HuH-7 (cell line): ENCODE results near the gene AEN.
"Not testable (repeated sequence)": the region's sequence is repeated elsewhere in the genome, so short reads cannot be mapped to it uniquely, and the experiment has no call there.

ENCODE experiments used
- DNase-seq: peaks from one replicate; pipeline ENCODE4 v3.0.0; 2011; ENCODE audit warnings: low spot score

The AEN gene

DNA sequence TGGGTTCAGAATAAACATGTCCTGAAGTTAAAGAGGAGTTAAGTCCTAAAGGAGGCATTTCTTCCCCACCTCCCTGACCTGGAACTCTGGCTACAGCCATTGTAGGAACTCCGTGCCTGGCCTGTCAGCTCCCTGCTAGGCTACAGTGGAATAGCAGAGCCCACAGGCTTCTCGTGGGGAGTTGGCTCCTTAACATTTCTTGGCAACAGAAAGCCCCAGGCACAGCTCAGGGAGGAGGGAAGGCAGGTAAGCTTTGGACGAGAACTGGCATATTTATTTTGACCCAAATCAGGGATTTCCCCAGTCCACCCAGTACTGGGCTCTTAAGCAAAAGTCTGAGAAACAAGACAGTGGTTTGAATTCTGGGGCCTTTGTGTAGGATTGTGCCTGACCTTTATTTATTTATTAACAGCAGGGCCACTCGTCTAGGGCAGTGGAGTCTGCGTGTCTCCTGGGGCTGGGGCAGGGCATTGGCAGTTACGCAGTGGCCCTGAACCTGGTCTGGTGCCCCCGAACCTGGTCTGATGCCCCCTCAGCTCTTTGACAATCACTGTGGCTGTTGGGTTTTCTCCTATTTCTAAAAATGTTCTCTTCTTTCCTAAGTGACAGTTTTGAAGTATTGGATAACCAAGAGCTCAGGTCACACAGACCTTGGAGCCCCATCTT, 9.8 kb downstream of the AEN start:
- DNase-seq = no peak

DNA sequence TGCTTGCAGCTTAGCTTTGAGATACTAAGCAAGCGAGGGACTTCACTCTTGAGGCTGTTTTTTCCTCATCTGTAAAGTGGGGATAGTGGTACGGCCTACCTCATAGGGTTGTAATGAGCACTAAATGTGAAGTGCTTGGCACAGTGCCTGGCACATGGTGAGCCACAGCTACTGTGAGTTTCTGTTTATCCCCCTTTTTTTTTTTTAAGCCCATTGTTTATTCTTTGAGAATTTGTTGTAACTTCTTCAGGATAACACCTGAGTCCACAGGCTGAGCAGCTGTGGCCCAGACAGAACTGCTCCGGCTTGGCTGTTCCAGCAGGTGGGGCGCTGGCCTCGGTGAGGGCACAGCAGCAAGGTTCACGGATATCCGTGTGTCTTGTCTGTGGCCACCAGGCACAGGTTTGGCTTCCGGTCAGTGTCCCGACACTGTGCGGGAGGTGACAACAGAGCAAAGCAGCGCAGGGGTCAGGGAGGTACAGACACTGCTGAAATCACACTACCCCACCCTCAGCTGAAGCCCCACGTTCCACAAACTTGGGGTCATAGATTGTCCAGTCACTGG, 10.4 kb downstream of the AEN start:
- no peak for DNase-seq

DNA sequence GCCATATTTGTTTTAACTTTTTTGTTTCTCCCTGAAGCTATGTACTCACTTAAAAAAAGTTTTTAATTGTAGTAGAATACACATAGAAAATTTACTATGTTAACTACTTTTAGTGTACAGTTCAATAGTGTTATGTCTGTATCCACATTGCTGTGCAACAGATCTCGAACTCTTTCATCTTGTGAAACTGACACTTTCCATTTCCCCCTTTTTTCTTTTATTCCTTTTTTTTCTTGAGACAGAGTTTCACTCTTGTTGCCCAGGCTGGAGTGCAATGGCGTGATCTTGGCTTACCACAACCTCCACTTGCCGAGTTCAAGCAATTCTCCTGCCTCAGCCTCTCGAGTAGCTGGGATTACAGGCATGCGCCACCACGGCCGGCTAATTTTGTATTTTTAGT, 11.7 kb downstream of the AEN start:
- not testable (repeated sequence) for DNase-seq

DNA sequence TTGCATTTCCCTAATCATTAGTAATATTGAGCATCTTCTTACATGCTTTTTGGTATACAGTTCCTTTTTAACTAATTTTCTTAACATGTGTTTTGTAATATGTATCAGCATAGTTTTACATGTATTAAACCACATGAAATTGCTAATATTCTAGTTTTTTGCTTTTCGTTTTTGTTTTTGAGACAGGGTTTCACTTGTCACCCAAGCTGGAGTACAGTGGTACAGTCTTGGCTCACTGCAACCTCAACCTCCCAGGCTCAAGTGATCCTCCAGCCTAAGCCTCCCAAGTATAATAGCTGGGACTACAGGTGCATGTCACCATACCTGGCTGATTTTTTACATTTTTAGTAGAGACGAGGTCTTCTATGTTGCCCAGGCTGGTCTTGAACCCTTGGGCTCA, 13.3 kb downstream of the AEN start:
- no peak for DNase-seq

DNA sequence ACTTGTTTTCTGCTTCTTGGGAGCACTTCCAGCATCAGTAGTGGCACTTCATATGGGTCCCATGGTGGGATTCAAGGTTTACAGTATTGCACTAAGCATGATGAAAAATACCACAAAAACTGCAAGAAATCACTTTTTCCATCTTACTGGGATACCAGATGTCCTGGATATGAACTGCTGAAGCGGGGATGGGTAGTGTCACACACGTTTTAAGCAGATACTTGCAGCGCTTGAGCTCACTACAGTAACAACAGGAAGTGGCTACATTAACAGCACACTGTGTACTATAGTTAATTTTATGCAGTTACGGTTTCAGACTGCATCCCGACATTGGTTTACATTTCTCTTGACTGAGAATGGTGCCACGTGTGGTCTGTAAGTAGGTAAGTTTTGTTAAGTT, 14.2 kb downstream of the AEN start:
- DNase-seq = no peak

GRCh38 chr15:88636050-88636449, 14.9 kb downstream of the AEN start:
- DNase-seq = no peak

GRCh38 chr15:88636654-88637053, 15.5 kb downstream of the AEN start:
- DNase-seq = no peak

- DNase-seq = no peak
Measured at GRCh38 chr15:88637436-88637835, 16.3 kb downstream of the AEN start.

DNA sequence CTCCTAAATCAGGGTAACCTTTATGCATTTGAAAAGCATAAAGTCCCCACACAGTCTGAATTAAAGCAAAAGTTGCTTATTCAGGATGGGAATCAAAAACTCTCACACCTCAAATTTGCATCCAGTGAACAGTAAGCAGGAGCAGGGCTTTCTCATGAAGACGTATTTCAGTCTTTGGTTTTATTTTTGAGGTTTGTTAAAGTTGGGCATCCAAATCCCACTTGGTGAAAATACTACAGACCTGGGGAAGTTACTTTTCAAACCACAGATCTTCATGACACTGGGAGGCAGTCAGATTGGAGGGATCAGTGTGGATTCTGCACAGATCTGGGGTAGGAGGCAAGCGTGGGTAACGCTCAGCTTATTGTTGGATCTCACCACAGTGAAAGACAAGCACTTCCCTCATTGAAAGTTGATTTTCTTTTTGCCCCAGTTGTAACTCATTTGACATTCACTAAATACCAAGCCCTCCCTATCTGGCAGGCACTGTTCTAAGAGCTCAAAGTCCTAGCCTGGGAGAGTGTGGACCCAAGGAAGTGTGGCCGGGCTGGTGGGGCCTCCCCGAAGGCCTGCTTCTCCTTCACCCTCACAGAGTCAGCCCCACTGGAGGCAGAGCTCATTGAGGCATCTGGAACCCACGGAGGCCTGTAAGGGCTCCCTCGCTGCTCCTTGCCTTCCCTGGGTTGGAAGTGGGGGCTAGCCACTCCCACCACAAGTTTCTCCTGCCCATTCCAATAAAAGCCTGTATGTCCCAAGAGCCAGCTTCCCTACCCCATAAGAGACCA, 16.9 kb downstream of the AEN start:
- no peak for DNase-seq

- DNase-seq = peak; percentile 93
Measured at GRCh38 chr15:88638626-88639372, 17.7 kb downstream of the AEN start, which contains the start of gene ISG20. Gene ISG20 (plus strand): TSS chr15:88639016. CDS start chr15:88639367, 351 bp downstream.

DNA sequence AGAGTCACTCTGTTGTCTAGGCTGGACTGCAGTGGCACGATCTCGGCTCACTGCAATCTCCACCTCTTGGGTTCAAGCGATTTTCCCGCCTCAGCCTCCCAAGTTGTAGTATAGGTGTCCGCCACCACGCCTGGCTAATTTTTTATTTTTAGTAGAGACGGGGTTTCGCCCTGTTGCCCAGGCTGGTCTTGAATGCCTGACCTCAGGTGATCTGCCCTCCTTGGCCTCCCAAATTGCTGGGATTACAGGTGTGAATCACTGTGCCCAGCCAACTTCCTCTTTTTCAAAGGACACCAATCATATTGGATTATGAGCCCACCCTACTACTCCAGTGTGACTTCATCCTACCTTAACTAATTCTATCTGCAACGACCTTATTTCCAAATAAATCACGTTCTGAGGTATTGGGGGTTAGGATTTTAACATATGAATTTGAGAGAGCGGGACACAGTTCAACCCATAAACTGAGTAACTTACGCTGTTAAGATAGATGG, 20.9 kb downstream of the AEN start:
- DNase-seq = no peak

GRCh38 chr15:88642514-88642913, 21.4 kb downstream of the AEN start:
- DNase-seq = not testable (repeated sequence)

DNA sequence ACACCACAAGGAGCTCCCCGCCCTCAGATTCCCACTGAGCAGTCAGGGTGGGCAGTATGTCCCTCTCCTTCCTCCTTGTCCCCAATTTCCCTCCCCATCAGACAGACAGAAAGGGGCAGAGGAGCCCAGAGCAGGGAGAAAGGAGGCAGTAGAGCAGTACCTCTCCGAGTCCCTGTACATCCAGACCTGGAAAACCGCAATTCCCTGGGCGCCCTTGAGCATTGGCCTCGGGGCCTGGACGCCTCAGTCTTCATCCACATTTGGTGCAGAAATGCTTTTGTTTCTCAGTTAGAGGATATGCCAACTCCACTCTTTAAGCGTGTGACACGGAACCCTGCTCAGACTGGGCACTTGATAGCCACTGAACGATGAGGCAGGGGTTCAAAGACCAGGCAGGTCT, 23.6 kb downstream of the AEN start:
- DNase-seq = no peak

DNA sequence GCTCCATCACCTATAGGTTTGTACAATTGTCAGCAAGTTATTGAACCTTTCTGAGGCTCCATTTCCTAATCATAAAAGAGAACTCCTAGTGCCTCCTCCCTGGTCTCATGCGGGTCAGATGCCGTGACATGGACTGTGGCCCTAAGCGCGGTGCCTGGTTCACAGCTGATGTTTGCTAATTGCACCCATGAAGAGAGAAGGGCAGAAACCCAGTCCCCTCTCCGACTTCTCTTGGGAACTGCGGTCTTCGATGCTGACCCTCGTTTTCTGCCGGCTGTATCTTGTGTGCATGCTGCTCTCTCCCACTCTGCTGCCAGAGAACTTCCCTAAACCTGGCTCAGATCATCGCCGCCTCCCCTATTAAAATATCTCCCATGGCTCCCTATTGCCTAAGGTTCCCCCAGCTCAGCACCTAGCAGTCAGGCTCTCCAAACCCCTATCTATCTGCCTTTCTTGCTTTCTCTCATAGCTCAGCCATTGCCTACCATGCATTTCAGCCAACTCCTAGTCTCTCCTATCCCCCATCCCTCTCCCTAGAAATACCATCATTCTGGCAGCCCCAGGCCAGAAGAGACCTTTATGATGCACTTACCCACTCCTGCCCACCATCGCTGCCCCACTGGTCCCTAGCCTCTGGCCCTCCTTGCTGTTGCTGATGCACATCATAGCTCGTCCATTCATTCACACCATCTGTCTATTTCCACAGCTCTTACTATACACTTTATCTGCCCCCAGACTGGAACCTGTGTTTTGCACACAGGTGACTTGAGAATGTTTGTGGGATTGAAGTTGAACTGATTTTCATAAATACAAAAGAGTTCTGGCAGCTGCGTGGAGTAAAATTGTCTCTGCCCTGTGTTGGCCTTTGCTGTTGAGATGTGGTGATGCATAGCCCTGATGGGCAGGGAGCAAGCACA, 24.3 kb downstream of the AEN start:
- no peak for DNase-seq

- no peak for DNase-seq
Measured at GRCh38 chr15:88646088-88646405, 24.9 kb downstream of the AEN start.

- no peak for DNase-seq
Measured at GRCh38 chr15:88646951-88647350, 25.8 kb downstream of the AEN start.

DNA sequence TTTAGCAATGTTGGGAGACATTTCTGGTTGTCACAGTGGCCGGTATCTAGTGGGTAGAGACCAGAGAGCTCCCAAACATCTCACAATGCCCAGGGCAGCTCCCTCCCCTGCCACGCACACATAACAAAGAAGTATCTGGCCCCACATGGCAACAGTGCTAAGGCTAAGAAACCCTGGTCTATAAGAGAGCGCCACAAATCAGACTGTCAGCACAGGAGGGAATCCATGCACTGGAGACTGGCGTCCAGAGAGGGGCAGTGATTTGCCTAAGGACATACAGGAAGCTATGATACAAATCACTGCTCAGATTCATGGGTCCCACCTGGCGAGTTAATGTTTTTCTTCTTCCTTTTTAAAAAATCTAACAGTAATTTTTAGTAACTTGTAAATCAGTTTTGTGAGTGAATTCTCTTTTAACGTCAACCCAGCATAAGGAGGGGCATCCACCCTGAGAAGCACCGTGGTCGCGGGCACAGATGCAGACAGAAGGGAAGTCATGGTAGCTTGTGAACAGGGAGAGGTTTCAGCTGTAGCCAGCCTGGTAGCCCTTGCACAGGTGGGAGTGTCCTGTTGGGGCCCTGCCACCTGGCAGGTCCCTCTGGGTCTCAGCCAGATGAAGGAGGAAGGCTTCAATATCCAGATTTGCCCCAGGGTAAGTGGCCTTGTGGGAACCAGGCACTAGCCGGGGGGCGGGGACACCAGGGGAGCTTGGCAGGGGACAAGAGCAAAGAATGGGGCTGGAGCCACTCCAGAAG, 26.4 kb downstream of the AEN start:
- DNase-seq = no peak

DNA sequence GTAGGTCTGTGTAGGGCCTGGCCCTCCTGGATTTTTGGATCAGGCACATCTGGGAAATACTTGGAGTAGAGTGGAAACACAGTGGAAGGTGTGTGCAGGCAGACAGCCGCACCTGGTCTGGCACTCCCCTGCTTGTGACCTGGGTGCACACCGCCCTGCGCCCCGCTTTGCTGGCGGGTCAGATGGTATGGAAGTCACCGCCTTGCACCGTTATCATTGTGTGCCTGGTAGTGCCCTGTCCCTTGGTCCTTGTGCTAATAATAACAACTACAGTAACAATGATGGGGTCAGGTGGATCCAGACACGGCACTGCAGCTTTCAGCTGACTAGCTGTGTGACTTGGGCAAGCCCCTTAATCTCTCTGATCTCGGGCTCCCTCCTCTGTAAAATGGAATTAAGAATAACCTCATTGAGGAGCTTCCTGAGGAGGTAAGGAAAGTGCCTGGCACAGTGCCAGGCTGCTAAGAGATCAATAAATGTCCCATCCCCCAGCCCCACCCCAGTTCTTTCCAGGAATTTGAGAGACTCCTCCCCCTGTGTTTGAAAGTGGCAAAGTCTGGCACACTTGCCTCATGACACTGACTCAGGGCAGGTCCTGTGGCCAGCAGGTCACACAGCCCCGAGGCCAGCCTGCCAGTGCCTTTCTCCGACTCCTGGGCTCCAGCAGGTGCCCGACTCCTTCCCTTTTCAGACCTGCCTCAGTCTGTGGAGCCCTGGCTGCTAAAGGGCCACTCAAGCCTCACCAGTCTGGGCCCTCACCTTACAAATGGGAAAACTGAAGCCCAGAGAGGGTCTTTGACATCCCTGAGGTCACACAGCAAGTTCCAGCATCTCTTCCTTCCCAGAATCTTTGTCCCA, 27.4 kb downstream of the AEN start:
- DNase-seq = no peak

DNA sequence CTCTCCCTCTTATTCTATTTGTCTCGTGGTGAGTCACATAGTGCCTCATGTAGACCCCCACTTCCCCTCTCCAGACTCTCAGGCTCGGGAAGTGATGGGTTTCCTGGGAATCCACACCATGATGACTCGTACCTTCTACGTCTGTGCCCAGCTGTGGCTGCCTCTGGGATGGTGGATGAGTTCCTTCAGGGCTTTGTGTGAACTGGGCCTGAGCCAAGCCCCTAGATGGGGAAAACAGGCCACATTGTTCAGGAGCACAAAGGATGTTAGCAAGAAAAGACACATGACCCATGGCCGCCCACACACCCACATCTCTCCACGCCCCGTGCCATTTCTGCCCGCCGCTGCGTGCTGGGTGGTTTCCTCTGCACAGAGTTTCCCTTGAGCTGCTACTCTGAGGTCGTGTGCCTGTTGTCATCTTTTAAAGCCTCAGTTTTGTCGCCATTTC, 28.2 kb downstream of the AEN start:
- no peak for DNase-seq
